Central memory CD8-positive, alpha-beta T cell (primary cell): Measurements from ENCODE around the gene UGP2.

Experiments
- ATAC-seq: fragments of 150-1000 bp; cut with Tn5 transposase; replicated peaks from 2 replicates; pipeline ENCODE4 v1.10.0; 2022; ENCODE audit warnings: mild to moderate bottlenecking, moderate FRiP score, moderate number of reproducible peaks; ENCODE audit not compliant: poor library complexity, severe bottlenecking; ENCODE audit errors: extremely low read depth
- DNase-seq, 2 donors: peaks; one replicate each; pipeline ENCODE4 v3.0.0; 2021; ENCODE audit warnings: low spot score in 2 of 2
- H3K27ac Mint-ChIP-seq: one replicate; pipeline ENCODE4 v1.8.0; 2022; ENCODE audit warnings: low read depth, mild to moderate bottlenecking, moderate library complexity, mixed read lengths
- H3K27me3 Mint-ChIP-seq: one replicate; pipeline ENCODE4 v1.8.0; 2022; ENCODE audit warnings: mixed read lengths
- H3K36me3 Mint-ChIP-seq: one replicate; pipeline ENCODE4 v1.8.0; 2022; ENCODE audit warnings: mild to moderate bottlenecking, moderate library complexity, mixed read lengths; ENCODE audit not compliant: insufficient read depth
- H3K4me1 Mint-ChIP-seq: one replicate; pipeline ENCODE4 v1.8.0; 2022; ENCODE audit warnings: mixed read lengths
- H3K4me3 Mint-ChIP-seq: one replicate; pipeline ENCODE4 v1.8.0; 2022; ENCODE audit warnings: mild to moderate bottlenecking, moderate library complexity, mixed read lengths
- H3K9me3 Mint-ChIP-seq: one replicate; pipeline ENCODE4 v1.8.0; 2022; ENCODE audit warnings: mixed read lengths

The UGP2 gene

DNA sequence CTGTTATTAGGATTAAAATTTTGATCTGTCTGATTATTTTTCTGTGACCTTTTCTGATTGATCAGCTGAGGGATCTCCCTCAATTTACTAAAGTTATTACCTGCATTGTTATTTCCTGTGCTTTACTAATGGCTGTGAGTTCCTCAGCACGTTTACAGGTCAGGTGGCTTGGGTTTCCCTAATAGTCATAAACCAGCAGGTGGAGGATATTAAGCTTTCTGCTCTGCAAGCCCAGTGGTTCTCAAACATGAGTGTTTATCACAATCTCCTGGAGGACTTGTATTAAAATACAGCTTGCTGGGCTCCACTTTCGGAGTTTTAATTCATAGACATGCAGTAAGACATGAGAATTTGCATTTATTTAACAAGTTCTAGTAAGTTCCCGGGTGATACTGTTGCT is 22.4 kb upstream of the UGP2 start:
- ATAC-seq, result no peak
- no peaks in the 10 kb centered on the region for H3K4me1 Mint-ChIP-seq
- H3K27me3 Mint-ChIP-seq, result peaks cover 12% of the 10 kb centered on the region
- H3K27ac Mint-ChIP-seq, result no peak overlapping the region
- no peak overlapping the region for H3K4me3 Mint-ChIP-seq
- no peak for DNase-seq
- no peaks in the 10 kb centered on the region for H3K9me3 Mint-ChIP-seq
- H3K36me3 Mint-ChIP-seq, result no peaks in the 10 kb centered on the region

DNA sequence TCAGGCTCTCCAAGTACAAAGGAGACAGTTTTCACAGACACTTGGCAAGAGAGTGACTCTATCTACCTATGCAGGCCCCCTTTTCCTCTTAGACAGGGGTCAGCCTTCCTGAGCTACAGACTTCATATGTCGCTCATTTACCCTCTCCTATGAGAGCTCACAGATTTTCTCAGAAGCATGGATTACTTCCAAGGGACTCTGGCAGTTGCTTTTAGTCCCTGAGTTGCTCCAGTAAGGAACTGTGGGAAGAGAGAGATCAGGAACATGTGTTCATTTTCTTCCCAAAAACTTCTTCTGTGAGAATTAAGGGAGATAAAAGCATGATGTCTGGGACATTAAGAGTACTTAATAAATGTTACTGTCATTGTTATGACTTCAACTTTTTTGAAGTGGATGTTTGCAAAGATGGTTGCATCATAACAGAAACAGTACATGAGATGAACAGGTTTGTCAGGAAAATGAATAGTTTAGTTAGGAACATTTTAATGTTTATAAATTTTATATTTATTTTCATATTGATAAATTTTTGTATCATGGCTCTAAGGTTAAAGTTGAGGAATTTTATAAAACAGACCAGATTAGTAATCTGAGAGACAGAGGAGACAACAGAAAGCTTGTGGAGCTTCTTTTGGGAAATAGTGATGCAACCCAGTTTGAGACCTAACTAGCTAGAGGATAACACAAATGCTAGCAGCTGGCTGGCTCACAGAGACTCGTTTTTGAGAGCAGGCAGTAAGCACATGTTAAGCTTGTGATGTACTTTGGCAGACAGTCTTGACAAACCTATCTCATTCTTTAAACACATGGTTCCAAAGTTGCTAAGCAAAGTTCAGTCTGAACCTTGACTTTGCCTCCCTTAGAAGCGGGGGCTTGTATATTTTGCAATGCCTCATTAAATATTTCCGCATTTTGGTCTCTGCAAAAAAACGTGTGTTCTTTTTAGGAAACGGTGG is 21.7 kb upstream of the UGP2 start:
- no peak overlapping the region for H3K4me3 Mint-ChIP-seq
- H3K4me1 Mint-ChIP-seq, result no peaks in the 10 kb centered on the region
- H3K27ac Mint-ChIP-seq, result no peak overlapping the region
- DNase-seq (no peak), ATAC-seq (no peak)
- H3K27me3 Mint-ChIP-seq, result peaks cover 15% of the 10 kb centered on the region
- no peaks in the 10 kb centered on the region for H3K36me3 Mint-ChIP-seq
- H3K9me3 Mint-ChIP-seq, result no peaks in the 10 kb centered on the region

DNA sequence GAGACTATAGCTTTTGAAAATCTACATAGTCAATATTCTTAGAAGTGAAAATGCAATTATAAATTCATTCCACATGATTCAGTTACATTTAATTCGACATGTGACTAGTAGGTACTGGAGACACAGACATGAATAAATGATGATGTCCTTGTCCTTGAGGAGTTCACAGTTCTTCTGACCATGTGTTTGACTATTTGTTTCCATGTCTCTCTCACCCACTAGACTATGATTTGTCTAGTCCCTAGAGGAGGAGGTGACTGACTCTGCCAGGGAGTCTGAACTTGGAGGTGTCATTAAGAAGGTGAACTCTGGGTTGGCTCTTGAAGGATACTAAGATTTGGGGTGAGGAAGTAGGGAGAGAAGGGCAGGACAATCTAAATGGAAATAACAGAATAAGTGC is 20.7 kb upstream of the UGP2 start:
- Mint-ChIP-seq H3K27ac (no peak overlapping the region), H3K36me3 (no peaks in the 10 kb centered on the region), H3K4me1 (no peaks in the 10 kb centered on the region), H3K4me3 (no peak overlapping the region), H3K9me3 (no peaks in the 10 kb centered on the region), H3K27me3 (peaks cover 23% of the 10 kb centered on the region)
- DNase-seq (no peak), ATAC-seq (no peak)

DNA sequence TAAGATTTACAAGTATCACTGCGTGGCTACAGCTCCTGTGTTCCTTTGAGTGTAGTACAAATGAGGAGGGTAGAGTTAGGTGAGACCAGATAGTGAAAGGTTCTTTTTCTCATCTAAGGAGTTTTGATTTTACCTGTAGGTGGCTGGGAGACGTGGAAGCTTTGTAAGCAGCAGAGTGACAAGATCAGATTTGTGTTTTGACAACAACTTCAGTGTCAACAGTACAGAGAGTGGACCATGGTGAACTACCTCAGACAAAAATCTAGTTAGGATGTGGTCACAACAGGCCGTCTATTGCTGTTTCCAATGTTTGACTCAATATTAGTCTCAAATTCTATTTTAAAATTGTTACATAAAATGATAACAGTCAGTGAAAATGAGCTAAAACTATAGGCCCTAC is 20.3 kb upstream of the UGP2 start:
- Mint-ChIP-seq H3K4me3 (no peak overlapping the region), H3K27me3 (peaks cover 23% of the 10 kb centered on the region), H3K4me1 (no peaks in the 10 kb centered on the region), H3K9me3 (no peaks in the 10 kb centered on the region), H3K27ac (no peak overlapping the region), H3K36me3 (no peaks in the 10 kb centered on the region)
- DNase-seq (no peak), ATAC-seq (no peak)

DNA sequence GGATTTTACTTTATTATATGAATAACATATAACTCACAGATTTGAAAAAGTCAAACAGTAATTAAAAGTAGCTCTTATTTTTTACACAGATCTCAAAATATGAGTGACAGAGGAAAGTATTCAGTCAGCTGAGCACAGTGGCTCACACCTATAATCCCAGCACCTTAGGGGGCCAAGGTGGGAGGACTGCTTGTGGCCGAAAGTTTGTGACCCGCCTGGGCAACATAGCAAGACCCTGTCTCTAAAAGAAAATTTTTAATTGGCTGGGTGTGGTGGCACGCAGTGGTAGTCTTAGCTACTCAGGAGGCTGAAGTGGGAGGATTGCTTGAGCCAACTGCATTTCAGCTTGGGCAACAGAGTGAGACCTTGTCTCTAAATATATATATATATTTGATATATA is 19.2 kb upstream of the UGP2 start:
- H3K27ac Mint-ChIP-seq, result no peak overlapping the region
- DNase-seq, result no peak
- ATAC-seq, result no peak
- H3K4me1 Mint-ChIP-seq, result no peaks in the 10 kb centered on the region
- H3K9me3 Mint-ChIP-seq, result no peaks in the 10 kb centered on the region
- no peaks in the 10 kb centered on the region for H3K36me3 Mint-ChIP-seq
- peaks cover 23% of the 10 kb centered on the region for H3K27me3 Mint-ChIP-seq
- H3K4me3 Mint-ChIP-seq, result no peak overlapping the region

DNA sequence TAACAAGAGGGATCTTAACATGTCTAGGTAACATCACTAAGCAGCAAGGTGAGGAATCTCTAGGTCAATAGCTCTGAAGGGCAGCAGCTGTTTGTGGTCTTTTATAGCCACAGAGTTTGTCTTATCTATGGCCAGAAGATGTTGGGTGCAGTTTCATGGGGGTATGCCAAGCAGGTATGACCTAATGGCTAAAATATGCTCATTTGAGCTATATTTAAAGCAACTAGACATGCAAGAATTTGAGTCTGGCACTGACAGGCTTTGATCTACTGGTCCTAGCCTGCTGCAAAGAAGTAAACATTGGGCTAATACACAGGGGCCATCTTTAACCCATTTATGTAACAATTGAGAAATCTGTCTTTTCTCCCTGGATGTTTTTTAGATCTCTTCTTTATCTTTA is 13.9 kb upstream of the UGP2 start:
- DNase-seq, result no peak
- H3K4me3 Mint-ChIP-seq, result no peak overlapping the region
- ATAC-seq, result no peak
- H3K9me3 Mint-ChIP-seq, result no peaks in the 10 kb centered on the region
- no peak overlapping the region for H3K27ac Mint-ChIP-seq
- H3K4me1 Mint-ChIP-seq, result no peaks in the 10 kb centered on the region
- H3K36me3 Mint-ChIP-seq, result no peaks in the 10 kb centered on the region
- H3K27me3 Mint-ChIP-seq, result peaks cover 51% of the 10 kb centered on the region

DNA sequence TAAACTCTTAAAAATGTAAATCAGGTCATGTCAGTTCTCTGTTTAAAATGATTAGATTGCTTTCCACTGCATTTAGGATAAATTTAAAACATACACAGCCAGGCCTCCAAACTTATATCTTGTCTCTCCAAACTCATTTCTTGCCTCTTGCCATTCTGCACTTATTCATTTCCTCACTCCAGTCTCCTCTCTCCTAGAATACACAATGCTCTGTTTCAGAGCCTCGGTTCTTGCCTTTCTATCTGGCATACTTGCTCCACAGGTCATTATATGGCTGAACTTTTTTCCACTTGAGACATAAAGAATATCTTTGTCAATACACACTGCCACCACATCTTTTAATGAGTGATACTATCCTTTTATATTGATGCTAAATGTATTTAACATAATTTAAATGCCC is 10.5 kb upstream of the UGP2 start:
- H3K4me3 Mint-ChIP-seq, result no peak overlapping the region
- H3K27ac Mint-ChIP-seq, result no peak overlapping the region
- no peaks in the 10 kb centered on the region for H3K9me3 Mint-ChIP-seq
- no peak for ATAC-seq
- no peaks in the 10 kb centered on the region for H3K4me1 Mint-ChIP-seq
- H3K36me3 Mint-ChIP-seq, result no peaks in the 10 kb centered on the region
- peaks cover 27% of the 10 kb centered on the region for H3K27me3 Mint-ChIP-seq
- DNase-seq, result no peak

DNA sequence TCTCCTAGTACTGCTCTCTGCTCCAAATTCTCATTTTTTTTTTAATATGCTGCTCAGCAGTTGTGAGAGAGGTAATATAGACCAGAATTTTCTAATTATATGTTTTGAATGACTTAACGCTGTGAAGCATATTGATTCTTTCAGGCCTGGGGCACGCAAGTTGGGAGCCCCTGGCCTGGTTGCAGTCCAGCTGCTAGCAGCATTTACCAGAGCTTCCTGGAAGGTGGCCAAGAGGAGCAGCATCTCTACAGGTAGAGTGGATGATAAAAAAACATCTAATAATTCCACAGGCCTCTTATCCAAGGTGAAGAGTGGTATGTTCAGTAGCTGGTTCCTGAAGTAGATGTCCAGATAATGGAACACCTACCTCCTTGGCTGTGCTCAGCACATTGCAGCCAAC is 7.3 kb upstream of the UGP2 start:
- Mint-ChIP-seq H3K4me3 (no peak overlapping the region), H3K4me1 (no peaks in the 10 kb centered on the region), H3K27me3 (peaks cover 17% of the 10 kb centered on the region), H3K27ac (no peak overlapping the region), H3K9me3 (no peaks in the 10 kb centered on the region), H3K36me3 (no peaks in the 10 kb centered on the region)
- DNase-seq (no peak), ATAC-seq (no peak)

DNA sequence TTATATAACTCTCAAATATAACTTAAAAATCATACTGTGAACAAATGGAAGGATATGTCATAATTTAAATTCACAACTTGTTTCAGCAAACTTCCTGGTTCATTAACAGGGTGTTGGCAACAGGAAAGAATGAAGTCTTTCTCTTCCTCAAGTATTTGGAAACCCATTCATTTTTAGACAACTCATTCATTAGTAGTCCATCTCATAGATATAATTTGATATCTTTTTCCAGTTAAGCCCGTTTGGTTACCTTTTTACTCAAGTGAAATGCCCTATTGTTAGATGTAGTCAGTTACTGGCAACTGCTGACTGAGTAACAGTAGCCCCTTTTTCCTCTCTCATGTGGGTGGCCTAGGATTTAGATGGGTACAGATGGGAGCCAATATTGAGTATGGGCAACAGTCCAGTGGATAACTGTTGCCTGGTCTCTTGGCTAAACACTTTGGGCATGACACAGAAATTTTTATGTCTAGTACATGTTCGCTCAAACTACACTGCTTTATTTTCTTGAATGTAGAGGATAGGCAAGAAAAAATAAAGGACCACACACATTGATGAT is 4.6 kb upstream of the UGP2 start:
- ATAC-seq (no peak), DNase-seq (no peak)
- no peak overlapping the region for H3K4me3 Mint-ChIP-seq
- H3K36me3 Mint-ChIP-seq, result peaks cover 15% of the 10 kb centered on the region
- no peak overlapping the region for H3K27ac Mint-ChIP-seq
- peaks cover 12% of the 10 kb centered on the region for H3K4me1 Mint-ChIP-seq
- no peaks in the 10 kb centered on the region for H3K27me3 Mint-ChIP-seq
- no peaks in the 10 kb centered on the region for H3K9me3 Mint-ChIP-seq

DNA sequence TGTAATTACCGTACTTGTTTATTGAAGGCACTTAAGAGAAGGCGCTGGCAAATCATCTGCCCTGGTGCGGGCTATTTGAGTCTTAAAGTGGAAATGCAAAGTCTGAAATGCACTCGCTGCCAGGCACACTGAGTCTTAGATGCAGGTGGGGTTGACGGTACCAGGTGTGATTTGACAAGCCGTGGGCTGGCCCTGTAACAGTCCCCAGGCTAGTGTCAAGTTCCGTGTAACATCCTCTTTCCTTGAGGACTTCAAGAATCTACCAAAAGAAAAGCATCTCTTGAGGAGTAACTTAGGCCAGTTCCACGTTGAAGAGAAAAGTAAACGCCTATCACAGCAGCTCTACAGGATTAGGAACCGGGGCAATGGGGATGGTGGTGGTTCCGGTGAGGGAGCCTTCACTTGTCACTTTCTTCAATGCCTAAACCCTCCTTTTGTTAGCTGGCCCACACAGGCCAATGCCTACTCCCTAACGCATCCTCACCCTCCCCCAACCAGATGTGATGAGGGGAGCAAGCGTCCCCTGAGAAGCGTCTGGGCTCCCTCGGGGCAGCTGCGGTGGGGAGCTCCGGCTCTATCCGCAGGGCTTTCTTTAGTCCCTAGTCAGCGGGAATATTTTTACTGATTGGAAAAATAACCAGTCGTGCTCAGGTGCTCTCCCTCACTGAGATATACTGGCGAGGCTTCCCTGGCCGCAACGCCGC is 1.5 kb upstream of the UGP2 start:
- Mint-ChIP-seq H3K36me3 (peaks cover 22% of the 10 kb centered on the region), H3K27me3 (no peaks in the 10 kb centered on the region), H3K4me1 (peaks cover 39% of the 10 kb centered on the region), H3K27ac (peak overlapping the region; percentile 90), H3K9me3 (no peaks in the 10 kb centered on the region), H3K4me3 (peak overlapping the region; percentile 97)
- no peak for DNase-seq
- peak; percentile 4 for ATAC-seq

DNA sequence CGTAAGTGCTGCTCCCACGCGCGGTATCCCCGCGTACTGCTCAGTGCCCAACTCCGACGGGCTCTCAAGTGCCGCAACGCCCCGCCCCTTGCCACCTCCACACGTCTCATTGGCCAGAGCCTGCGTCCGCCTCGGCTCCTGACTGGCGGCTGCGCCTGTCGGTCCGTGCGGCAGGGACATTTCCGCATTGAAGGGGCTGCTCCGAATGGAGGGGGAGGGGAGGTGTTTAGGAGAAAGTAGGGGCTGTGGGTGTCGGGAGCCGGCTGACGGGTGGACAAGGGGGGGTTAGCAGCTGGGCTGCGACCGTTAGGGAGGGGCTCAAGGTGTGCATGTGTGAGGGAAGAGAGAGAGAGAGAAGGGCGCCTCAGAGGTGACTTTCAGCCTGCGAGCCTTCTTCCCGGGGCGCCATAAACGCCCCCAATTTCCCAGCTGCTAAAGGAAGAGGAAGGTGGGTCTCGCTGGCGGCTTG is 877 bp upstream of the UGP2 start:
- DNase-seq (peak; percentile 95), ATAC-seq (peak; percentile 92)
- Mint-ChIP-seq H3K27ac (peak overlapping the region; percentile 90), H3K4me1 (peaks cover 44% of the 10 kb centered on the region), H3K27me3 (no peaks in the 10 kb centered on the region), H3K4me3 (peak overlapping the region; percentile 97), H3K9me3 (no peaks in the 10 kb centered on the region), H3K36me3 (peaks cover 24% of the 10 kb centered on the region)

DNA sequence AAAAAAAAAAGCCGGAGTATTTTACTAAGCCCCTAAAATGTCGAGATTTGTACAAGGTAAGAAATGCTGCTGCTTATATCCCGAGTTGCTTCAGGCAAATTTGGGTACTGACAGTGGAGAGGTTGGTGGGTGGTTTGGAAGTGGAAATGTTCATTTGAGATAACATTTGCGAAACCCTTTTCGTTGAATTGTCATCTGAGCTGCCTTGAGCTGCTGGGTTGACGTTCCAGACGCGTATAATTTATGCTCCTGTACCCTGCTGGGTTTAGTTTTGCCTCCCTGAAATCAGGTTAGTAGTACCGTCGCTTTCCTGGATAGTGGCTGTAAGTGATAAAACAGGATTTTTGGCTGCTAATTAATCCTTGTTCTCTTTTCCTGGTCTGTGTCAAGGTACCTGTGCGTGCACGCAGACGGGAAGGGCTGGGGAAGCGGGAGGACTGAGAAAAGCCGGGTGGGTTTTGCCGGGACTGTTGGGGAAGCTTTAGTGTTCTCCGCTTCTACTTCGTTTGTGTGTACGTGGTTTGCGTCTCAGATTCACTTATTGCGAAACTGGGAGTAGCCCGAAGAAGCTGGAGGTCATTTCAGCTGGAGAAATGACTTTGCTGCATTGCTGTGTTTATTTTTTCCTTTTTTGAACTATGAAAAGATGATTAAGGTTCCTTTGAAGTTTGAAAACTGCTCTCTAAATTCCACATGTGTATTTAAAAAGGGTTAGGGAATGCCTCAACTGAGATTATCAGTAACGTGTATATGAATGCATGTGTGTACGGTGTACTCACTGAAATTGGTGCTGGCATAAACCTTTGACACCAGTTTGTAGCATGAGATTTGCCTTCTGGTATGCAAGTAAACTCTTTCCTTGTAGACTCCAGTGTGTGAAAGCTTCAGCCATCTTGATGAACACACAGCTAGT is 709 bp downstream of the UGP2 start:
- H3K4me3 Mint-ChIP-seq, result peak overlapping the region; percentile 97
- DNase-seq (no peak), ATAC-seq (no peak)
- peak overlapping the region; percentile 78 for H3K27ac Mint-ChIP-seq
- H3K36me3 Mint-ChIP-seq, result peaks cover 24% of the 10 kb centered on the region
- H3K4me1 Mint-ChIP-seq, result peaks cover 60% of the 10 kb centered on the region
- no peaks in the 10 kb centered on the region for H3K9me3 Mint-ChIP-seq
- H3K27me3 Mint-ChIP-seq, result no peaks in the 10 kb centered on the region
